ENCODE measurements around the gene HTRA2.

The HTRA2 gene

GRCh38 chr2:74486141-74486540 lies 43.6 kb upstream of the HTRA2 start:
- Mint-ChIP-seq H3K4me1 (peaks cover 16% of the 10 kb centered on the region), H3K27ac (no peak overlapping the region), H3K9me3 (no peaks in the 10 kb centered on the region), H3K27me3 (ENCODE audit: low read depth, poor library complexity) (peaks cover 2% of the 10 kb centered on the region), H3K36me3 (ENCODE audit: low read depth) (peaks cover 35% of the 10 kb centered on the region), H3K4me3 (no peak overlapping the region)
- no peak for TF ChIP-seq CTCF (IDR thresholded peaks at IDR 0.05)
- no peak for DNase-seq

GRCh38 chr2:74488643-74489481 lies 40.9 kb upstream of the HTRA2 start:
- Mint-ChIP-seq H3K36me3 (ENCODE audit: low read depth) (peaks cover 54% of the 10 kb centered on the region), H3K27ac (no peak overlapping the region), H3K27me3 (ENCODE audit: low read depth, poor library complexity) (no peaks in the 10 kb centered on the region), H3K9me3 (no peaks in the 10 kb centered on the region), H3K4me3 (no peak overlapping the region), H3K4me1 (no peaks in the 10 kb centered on the region)
- DNase-seq = no peak
- TF ChIP-seq CTCF (IDR thresholded peaks at IDR 0.05) = no peak

GRCh38 chr2:74489906-74490305 lies 39.8 kb upstream of the HTRA2 start:
- no peaks in the 10 kb centered on the region for H3K4me1 Mint-ChIP-seq
- no peak overlapping the region for H3K27ac Mint-ChIP-seq
- DNase-seq = no peak
- TF ChIP-seq CTCF (IDR thresholded peaks at IDR 0.05) = no peak
- H3K9me3 Mint-ChIP-seq = no peaks in the 10 kb centered on the region
- peaks cover 6% of the 10 kb centered on the region for H3K27me3 Mint-ChIP-seq (ENCODE audit: low read depth, poor library complexity)
- no peak overlapping the region for H3K4me3 Mint-ChIP-seq
- H3K36me3 Mint-ChIP-seq (ENCODE audit: low read depth) = peaks cover 60% of the 10 kb centered on the region

GRCh38 chr2:74491648-74492544 lies 37.8 kb upstream of the HTRA2 start:
- Mint-ChIP-seq H3K36me3 (ENCODE audit: low read depth) (peaks cover 54% of the 10 kb centered on the region), H3K27me3 (ENCODE audit: low read depth, poor library complexity) (peaks cover 26% of the 10 kb centered on the region), H3K4me3 (no peak overlapping the region), H3K4me1 (no peaks in the 10 kb centered on the region), H3K9me3 (no peaks in the 10 kb centered on the region), H3K27ac (no peak overlapping the region)
- no peak for DNase-seq
- no peak for TF ChIP-seq CTCF (IDR thresholded peaks at IDR 0.05)

GRCh38 chr2:74493546-74493945 lies 36.2 kb upstream of the HTRA2 start:
- no peak for DNase-seq
- Mint-ChIP-seq H3K27ac (no peak overlapping the region), H3K4me3 (no peak overlapping the region), H3K27me3 (ENCODE audit: low read depth, poor library complexity) (peaks cover 42% of the 10 kb centered on the region), H3K9me3 (no peaks in the 10 kb centered on the region), H3K36me3 (ENCODE audit: low read depth) (peaks cover 53% of the 10 kb centered on the region), H3K4me1 (peaks cover 13% of the 10 kb centered on the region)
- no peak for TF ChIP-seq CTCF (IDR thresholded peaks at IDR 0.05)

Data from nephron progenitor cell (in vitro differentiated cells).